ENCODE measurements around the gene AHI1.

Gene AHI1

GRCh38 chr6:135358251-135358821 lies 139.2 kb downstream of the AHI1 start:
- Histone ChIP-seq H3K4me3 (ENCODE audit: low read depth, low read length) (no peak overlapping the region), H3K36me3 (ENCODE audit: control insufficient read depth in 2 of 2, insufficient read depth in 1 of 2, low read length in 2 of 2) (no peaks in the 10 kb centered on the region; a peak in 1 of 3 replicates), H3K4me1 (ENCODE audit: control insufficient read depth, insufficient read depth, low read length) (no peaks in the 10 kb centered on the region), H3K27ac (ENCODE audit: extremely low read depth, low read depth, low read length) (no peak overlapping the region), H3K9me3 (ENCODE audit: control insufficient read depth, insufficient read depth, low read depth, low read length) (no peaks in the 10 kb centered on the region)
- no peak for TF ChIP-seq ZFHX2 (tag by site-specific recombination; conservative IDR thresholded peaks at IDR 0.05)
- TF ChIP-seq SP7 (tag by site-specific recombination; IDR thresholded peaks at IDR 0.05), result no peak
- TF ChIP-seq ZNF639 (tag by site-specific recombination; IDR thresholded peaks at IDR 0.05), result no peak
- no peak for TF ChIP-seq ZNF792 (tag by site-specific recombination; IDR thresholded peaks at IDR 0.05)
- TF ChIP-seq ZNF777 (tag by site-specific recombination; IDR thresholded peaks at IDR 0.05; ENCODE audit: borderline replicate concordance), result no peak
- no peak for TF ChIP-seq ZBTB48 (tag by site-specific recombination; IDR thresholded peaks at IDR 0.05)
- TF ChIP-seq ZNF48 (tag by site-specific recombination; IDR thresholded peaks at IDR 0.05), result no peak
- no peak for TF ChIP-seq ZNF76 (tag by site-specific recombination; IDR thresholded peaks at IDR 0.05; ENCODE audit: borderline replicate concordance, low read depth)
- TF ChIP-seq PRDM1 (tag by site-specific recombination; IDR thresholded peaks at IDR 0.05), result no peak
- no peak for TF ChIP-seq ZNF214 (tag by site-specific recombination; IDR thresholded peaks at IDR 0.05; ENCODE audit: borderline replicate concordance)
- no peak for TF ChIP-seq ZBTB8A (tag by site-specific recombination; IDR thresholded peaks at IDR 0.05)
- TF ChIP-seq ZNF341 (tag by site-specific recombination; IDR thresholded peaks at IDR 0.05; ENCODE audit: low read depth), result no peak
- ChIA-PET CTCF (no interaction called here), POLR2A (no interaction called here)

GRCh38 chr6:135354407-135354806 lies 143.1 kb downstream of the AHI1 start:
- ChIA-PET CTCF (interaction anchor here (0.6 to 1.4 kb wide), 2 partner anchors 69 to 483 kb away, joined by 5 to 7 read pairs; no protein-coding TSS in a partner anchor), POLR2A (no interaction called here)

DNA sequence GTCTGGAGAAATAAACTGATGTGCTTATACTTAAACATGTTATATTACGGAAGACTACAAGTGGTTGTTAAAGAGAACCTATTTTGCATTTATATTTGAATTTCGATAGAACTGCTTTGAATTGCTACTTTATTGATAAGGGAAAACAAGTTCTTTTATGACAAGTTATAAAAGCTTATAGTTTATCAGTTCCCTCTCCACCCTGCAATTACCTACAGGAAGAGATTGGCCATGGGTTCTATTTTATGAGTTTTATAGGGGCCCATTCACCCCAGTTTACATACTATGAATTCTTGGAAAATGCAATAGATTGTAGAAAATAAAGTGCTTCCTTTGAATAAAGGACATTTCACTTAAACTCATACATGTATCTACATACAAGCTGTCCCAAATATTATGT lies 144.4 kb downstream of the AHI1 start:
- H3K36me3 ChIP-seq (ENCODE audit: control insufficient read depth in 2 of 2, insufficient read depth in 1 of 2, low read length in 2 of 2), result no peaks in the 10 kb centered on the region; a peak in 1 of 3 replicates
- H3K9me3 ChIP-seq (ENCODE audit: control insufficient read depth, insufficient read depth, low read depth, low read length), result no peaks in the 10 kb centered on the region
- ChIA-PET POLR2A (no interaction called here), CTCF (interaction anchor here (1.1 to 1.4 kb wide), 2 partner anchors 70 to 209 kb away, joined by 3 to 5 read pairs; no protein-coding TSS in a partner anchor)
- H3K4me1 ChIP-seq (ENCODE audit: control insufficient read depth, insufficient read depth, low read length), result no peaks in the 10 kb centered on the region
- no peak overlapping the region for H3K27ac ChIP-seq (ENCODE audit: extremely low read depth, low read depth, low read length)
- no peak overlapping the region for H3K4me3 ChIP-seq (ENCODE audit: low read depth, low read length)
- TF ChIP-seq ZNF302 (tag by site-specific recombination; IDR thresholded peaks at IDR 0.05; ENCODE audit: low read depth), result no peak
- TF ChIP-seq ZNF274 (IDR thresholded peaks at IDR 0.05; ENCODE audit: low read length), result no peak
- no peak for TF ChIP-seq ZNF274 (tag by site-specific recombination; IDR thresholded peaks at IDR 0.05; ENCODE audit: borderline replicate concordance)
- TF ChIP-seq ZNF169 (tag by site-specific recombination; IDR thresholded peaks at IDR 0.05), result no peak
- no peak for TF ChIP-seq ZNF366 (tag by site-specific recombination; conservative IDR thresholded peaks at IDR 0.05)
- no peak for TF ChIP-seq ZNF776 (tag by site-specific recombination; IDR thresholded peaks at IDR 0.05; ENCODE audit: borderline replicate concordance)
- TF ChIP-seq, protein P1, sequence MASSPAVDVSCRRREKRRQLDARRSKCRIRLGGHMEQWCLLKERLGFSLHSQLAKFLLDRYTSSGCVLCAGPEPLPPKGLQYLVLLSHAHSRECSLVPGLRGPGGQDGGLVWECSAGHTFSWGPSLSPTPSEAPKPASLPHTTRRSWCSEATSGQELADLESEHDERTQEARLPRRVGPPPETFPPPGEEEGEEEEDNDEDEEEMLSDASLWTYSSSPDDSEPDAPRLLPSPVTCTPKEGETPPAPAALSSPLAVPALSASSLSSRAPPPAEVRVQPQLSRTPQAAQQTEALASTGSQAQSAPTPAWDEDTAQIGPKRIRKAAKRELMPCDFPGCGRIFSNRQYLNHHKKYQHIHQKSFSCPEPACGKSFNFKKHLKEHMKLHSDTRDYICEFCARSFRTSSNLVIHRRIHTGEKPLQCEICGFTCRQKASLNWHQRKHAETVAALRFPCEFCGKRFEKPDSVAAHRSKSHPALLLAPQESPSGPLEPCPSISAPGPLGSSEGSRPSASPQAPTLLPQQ (tag by site-specific recombination; IDR thresholded peaks at IDR 0.05), result no peak
- no peak for TF ChIP-seq ZNF121 (tag by site-specific recombination; IDR thresholded peaks at IDR 0.05)
- no peak for TF ChIP-seq ZNF600 (tag by site-specific recombination; IDR thresholded peaks at IDR 0.05)
- TF ChIP-seq KLF16 (tag by site-specific recombination; IDR thresholded peaks at IDR 0.05), result no peak
- TF ChIP-seq, protein P2, sequence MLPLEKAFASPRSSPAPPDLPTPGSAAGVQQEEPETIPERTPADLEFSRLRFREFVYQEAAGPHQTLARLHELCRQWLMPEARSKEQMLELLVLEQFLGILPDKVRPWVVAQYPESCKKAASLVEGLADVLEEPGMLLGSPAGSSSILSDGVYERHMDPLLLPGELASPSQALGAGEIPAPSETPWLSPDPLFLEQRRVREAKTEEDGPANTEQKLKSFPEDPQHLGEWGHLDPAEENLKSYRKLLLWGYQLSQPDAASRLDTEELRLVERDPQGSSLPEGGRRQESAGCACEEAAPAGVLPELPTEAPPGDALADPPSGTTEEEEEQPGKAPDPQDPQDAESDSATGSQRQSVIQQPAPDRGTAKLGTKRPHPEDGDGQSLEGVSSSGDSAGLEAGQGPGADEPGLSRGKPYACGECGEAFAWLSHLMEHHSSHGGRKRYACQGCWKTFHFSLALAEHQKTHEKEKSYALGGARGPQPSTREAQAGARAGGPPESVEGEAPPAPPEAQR (tag by site-specific recombination; IDR thresholded peaks at IDR 0.05), result no peak
- no peak for TF ChIP-seq SP3 (tag by site-specific recombination; IDR thresholded peaks at IDR 0.05)

More at GRCh38 chr6:135354407-135354806, 143.1 kb downstream of the AHI1 start:
- Histone ChIP-seq H3K4me1 (ENCODE audit: control insufficient read depth, insufficient read depth, low read length) (no peaks in the 10 kb centered on the region), H3K36me3 (ENCODE audit: control insufficient read depth in 2 of 2, insufficient read depth in 1 of 2, low read length in 2 of 2) (no peaks in the 10 kb centered on the region; a peak in 1 of 3 replicates), H3K4me3 (ENCODE audit: low read depth, low read length) (no peak overlapping the region), H3K9me3 (ENCODE audit: control insufficient read depth, insufficient read depth, low read depth, low read length) (no peaks in the 10 kb centered on the region), H3K27ac (ENCODE audit: extremely low read depth, low read depth, low read length) (no peak overlapping the region)
- TF ChIP-seq ZBTB17 (tag by site-specific recombination; IDR thresholded peaks at IDR 0.05), result no peak
- TF ChIP-seq ZNF707 (tag by site-specific recombination; IDR thresholded peaks at IDR 0.05), result no peak
- TF ChIP-seq, protein P3, sequence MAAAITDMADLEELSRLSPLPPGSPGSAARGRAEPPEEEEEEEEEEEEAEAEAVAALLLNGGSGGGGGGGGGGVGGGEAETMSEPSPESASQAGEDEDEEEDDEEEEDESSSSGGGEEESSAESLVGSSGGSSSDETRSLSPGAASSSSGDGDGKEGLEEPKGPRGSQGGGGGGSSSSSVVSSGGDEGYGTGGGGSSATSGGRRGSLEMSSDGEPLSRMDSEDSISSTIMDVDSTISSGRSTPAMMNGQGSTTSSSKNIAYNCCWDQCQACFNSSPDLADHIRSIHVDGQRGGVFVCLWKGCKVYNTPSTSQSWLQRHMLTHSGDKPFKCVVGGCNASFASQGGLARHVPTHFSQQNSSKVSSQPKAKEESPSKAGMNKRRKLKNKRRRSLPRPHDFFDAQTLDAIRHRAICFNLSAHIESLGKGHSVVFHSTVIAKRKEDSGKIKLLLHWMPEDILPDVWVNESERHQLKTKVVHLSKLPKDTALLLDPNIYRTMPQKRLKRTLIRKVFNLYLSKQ (tag by site-specific recombination; IDR thresholded peaks at IDR 0.05; ENCODE audit: borderline replicate concordance), result no peak
- TF ChIP-seq ZBTB20 (tag by site-specific recombination; IDR thresholded peaks at IDR 0.05), result no peak
- TF ChIP-seq ZNF140 (tag by site-specific recombination; IDR thresholded peaks at IDR 0.05), result no peak

All from HEK293 (cell line).